K562 (cell line): ENCODE data around the gene RGS9. TPM values are rescaled to one million over a fixed set of nuclear protein-coding genes. Genes with fewer than 3 reads are reported as not detected.
A peak's percentile ranks its signal among the peaks of the same experiment; 100 is the strongest.

Source experiments
- ARID1B ChIP-seq: fragments of 450-650 bp; IDR thresholded peaks from 2 replicates; pipeline ENCODE4 v1.6.1; 2016; ENCODE audit warnings: antibody characterized with exemption, mild to moderate bottlenecking, inconsistent platforms
- CTBP1 ChIP-seq: fragments of 450-650 bp; IDR thresholded peaks from 2 replicates; pipeline ENCODE4 v1.6.1; 2016; ENCODE audit warnings: borderline replicate concordance
- EGR1 ChIP-seq: fragments of 450-650 bp; conservative IDR thresholded peaks from 2 replicates; pipeline ENCODE4 v1.6.1; 2017; ENCODE audit warnings: mild to moderate bottlenecking
- GATAD2B ChIP-seq: fragments of 450-650 bp; IDR thresholded peaks from 2 replicates; pipeline ENCODE4 v1.6.1; 2017; ENCODE audit warnings: mild to moderate bottlenecking, borderline replicate concordance
- HCFC1 ChIP-seq: IDR thresholded peaks from 2 replicates; pipeline ENCODE4 v1.6.1; 2012; ENCODE audit warnings: low read depth, low read length, improper control_type of control experiment
- HDAC1 ChIP-seq, 2 experiments: fragments of 450-650 bp; IDR thresholded peaks; 2 replicates each; pipeline ENCODE4 v1.6.1; 2016 to 2017; ENCODE audit warnings: inconsistent platforms in 1 of 2, mild to moderate bottlenecking in 1 of 2, moderate library complexity in 1 of 2
- MCM7 ChIP-seq, 2 experiments: fragments of 450-650 bp; IDR thresholded peaks; 2 replicates each; pipeline ENCODE4 v1.6.1; 2016 to 2018
- MYC ChIP-seq, 2 experiments: fragments of 250-450 bp in 1 of 2; sonication (Bioruptor Pico) in 1 of 2; IDR thresholded peaks; 2 replicates each; pipeline versions ENCODE4 v1.5.1 to v1.6.1; 2012 to 2021; ENCODE audit warnings: low read depth in 2 of 2, borderline replicate concordance in 1 of 2, improper control_type of control experiment in 1 of 2, low read length in 1 of 2, mild to moderate bottlenecking in 1 of 2, moderate library complexity in 1 of 2
- NFXL1 ChIP-seq: fragments of 450-650 bp; formaldehyde crosslinking; IDR thresholded peaks from 2 replicates; pipeline ENCODE4 v1.4.0; 2021; ENCODE audit warnings: mild to moderate bottlenecking
- NFYB ChIP-seq: IDR thresholded peaks from 2 replicates; pipeline ENCODE4 v1.6.1; 2011; ENCODE audit warnings: mild to moderate bottlenecking, moderate library complexity; ENCODE audit not compliant: insufficient read length; ENCODE audit errors: extremely low read depth
- RB1 ChIP-seq: fragments of 450-650 bp; IDR thresholded peaks from 2 replicates; pipeline ENCODE4 v1.6.1; 2017; ENCODE audit warnings: low read depth, mild to moderate bottlenecking
- RBM17 ChIP-seq: fragments of 200-400 bp; formaldehyde crosslinking; IDR thresholded peaks from 2 replicates; pipeline ENCODE4 v1.6.1; 2017; ENCODE audit warnings: low read depth, mild to moderate bottlenecking, low read length, borderline replicate concordance
- SRSF1 ChIP-seq: fragments of 200-400 bp; formaldehyde crosslinking; IDR thresholded peaks from 2 replicates; pipeline ENCODE4 v1.6.1; 2017; ENCODE audit warnings: mild to moderate bottlenecking, low read depth, low read length, moderate library complexity
- U2AF1 ChIP-seq: fragments of 200-400 bp; formaldehyde crosslinking; optimal IDR thresholded peaks from 2 replicates; pipeline ENCODE3; 2017; ENCODE audit warnings: mild to moderate bottlenecking, low read depth, low read length, moderate library complexity
- ZFX ChIP-seq: sonication (generic); formaldehyde crosslinking; IDR thresholded peaks from 2 replicates; pipeline ENCODE4 v1.8.0; 2022; ENCODE audit warnings: mild to moderate bottlenecking, missing genetic modification reagents, moderate library complexity
- ZNF316 ChIP-seq: fragments of 450-650 bp; IDR thresholded peaks from 2 replicates; pipeline ENCODE4 v1.6.1; 2016
- polyA plus RNA-seq, 8 experiments: library from polyadenylated mRNA; depleted of rRNA in 4 of 8; stranded (reverse) in 5 of 8; unstranded in 3 of 8; fragments of >200 nt; fragmentation: Nextera tagmentation in 2 of 8; fragmentation: Illumina TruSeq in 1 of 8; extraction: Ambion mirVana in 2 of 8; extraction: Trizol in 1 of 8; gene quantifications; 2 replicates each; pipeline versions ENCODE4 v1.2.1 to v1.2.3, GENCODE V29; 2011 to 2014; ENCODE audit warnings: inconsistent platforms in 1 of 8, missing spikeins in 1 of 8
- total RNA-seq, 7 experiments: library from RNA; depleted of rRNA in 6 of 7; stranded (reverse); fragments of >200 nt in 6 of 7; fragmentation: Illumina TruSeq in 2 of 7; extraction: Trizol in 2 of 7; gene quantifications; 2 replicates each; pipeline versions ENCODE4 v1.2.1 to v1.2.3, GENCODE V29; 2011 to 2021; ENCODE audit warnings: low replicate concordance in 1 of 7
- TF ChIP-seq, protein P1 (sequence below): sonication (generic); formaldehyde crosslinking; IDR thresholded peaks from 2 replicates; pipeline ENCODE4 v1.8.1; 2023; ENCODE audit warnings: missing genetic modification reagents, mild to moderate bottlenecking, borderline replicate concordance
- TF ChIP-seq, protein P2 (sequence below): fragments of 250-450 bp; sonication (Bioruptor Pico); IDR thresholded peaks from 2 replicates; pipeline ENCODE4 v1.5.0; 2021
- TF ChIP-seq, protein P3 (sequence below): fragments of 450-650 bp; IDR thresholded peaks from 2 replicates; pipeline ENCODE4 v1.6.1; 2016

The RGS9 gene
- total and polyA plus RNA-seq, 9 of the 15 experiments (the other 6 are each of a cell fraction or from before 2014, with no cell fraction given), result 0.18 to 1.4 (median 0.55) TPM

DNA sequence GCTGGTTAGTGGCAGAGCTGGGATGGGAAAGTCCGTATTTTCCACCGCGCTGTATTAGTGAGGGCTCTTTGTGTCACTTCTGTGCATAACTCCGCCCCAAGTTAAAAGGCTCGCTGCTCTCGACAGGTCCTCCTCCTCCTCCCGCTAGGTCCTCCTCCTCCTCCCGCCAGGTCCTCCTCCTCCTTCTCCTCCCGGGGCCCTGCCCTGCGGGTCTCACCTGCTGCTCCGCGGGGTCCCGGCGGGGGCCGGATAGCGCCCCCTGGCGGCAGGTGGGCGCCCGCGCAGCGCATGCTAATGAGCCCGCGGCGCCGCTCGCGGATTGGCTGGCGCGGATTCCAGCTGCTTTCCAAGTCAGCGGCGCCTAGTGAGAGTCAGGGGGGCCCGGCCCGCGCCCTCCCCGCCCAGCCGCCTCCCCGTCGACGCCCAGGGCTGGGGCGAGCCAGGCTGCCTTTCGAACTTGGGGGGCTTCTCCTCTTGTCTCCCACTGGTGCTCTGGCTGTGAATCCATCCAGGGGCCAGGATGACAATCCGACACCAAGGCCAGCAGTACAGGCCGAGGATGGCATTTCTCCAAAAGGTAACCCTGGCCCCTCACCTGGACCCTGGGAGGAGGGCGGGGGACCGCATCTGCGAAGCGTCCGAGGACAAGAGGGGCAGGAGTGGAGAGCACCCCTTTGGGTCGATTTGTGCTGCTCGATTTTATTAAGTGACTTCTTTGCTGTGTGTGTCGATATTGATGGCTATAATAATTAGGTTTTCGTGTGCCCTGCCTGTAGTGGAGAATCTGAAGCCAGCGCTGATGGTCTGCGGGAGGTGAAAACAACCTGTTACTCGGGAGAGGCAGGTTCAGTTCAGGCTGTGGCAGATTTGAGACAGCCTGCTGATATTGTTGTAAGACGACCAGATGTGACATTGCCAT, at the start of gene RGS9 (continued):
- TF ChIP-seq, protein P1, sequence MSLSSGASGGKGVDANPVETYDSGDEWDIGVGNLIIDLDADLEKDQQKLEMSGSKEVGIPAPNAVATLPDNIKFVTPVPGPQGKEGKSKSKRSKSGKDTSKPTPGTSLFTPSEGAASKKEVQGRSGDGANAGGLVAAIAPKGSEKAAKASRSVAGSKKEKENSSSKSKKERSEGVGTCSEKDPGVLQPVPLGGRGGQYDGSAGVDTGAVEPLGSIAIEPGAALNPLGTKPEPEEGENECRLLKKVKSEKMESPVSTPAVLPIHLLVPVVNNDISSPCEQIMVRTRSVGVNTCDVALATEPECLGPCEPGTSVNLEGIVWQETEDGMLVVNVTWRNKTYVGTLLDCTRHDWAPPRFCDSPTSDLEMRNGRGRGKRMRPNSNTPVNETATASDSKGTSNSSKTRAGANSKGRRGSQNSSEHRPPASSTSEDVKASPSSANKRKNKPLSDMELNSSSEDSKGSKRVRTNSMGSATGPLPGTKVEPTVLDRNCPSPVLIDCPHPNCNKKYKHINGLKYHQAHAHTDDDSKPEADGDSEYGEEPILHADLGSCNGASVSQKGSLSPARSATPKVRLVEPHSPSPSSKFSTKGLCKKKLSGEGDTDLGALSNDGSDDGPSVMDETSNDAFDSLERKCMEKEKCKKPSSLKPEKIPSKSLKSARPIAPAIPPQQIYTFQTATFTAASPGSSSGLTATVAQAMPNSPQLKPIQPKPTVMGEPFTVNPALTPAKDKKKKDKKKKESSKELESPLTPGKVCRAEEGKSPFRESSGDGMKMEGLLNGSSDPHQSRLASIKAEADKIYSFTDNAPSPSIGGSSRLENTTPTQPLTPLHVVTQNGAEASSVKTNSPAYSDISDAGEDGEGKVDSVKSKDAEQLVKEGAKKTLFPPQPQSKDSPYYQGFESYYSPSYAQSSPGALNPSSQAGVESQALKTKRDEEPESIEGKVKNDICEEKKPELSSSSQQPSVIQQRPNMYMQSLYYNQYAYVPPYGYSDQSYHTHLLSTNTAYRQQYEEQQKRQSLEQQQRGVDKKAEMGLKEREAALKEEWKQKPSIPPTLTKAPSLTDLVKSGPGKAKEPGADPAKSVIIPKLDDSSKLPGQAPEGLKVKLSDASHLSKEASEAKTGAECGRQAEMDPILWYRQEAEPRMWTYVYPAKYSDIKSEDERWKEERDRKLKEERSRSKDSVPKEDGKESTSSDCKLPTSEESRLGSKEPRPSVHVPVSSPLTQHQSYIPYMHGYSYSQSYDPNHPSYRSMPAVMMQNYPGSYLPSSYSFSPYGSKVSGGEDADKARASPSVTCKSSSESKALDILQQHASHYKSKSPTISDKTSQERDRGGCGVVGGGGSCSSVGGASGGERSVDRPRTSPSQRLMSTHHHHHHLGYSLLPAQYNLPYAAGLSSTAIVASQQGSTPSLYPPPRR, result no peak
- TF ChIP-seq HCFC1 (0 out of 2 replicates have a peak, but pooled peaks have one; percentile 19), U2AF1 (peak; percentile 79), ZFX (peak; percentile 46), MCM7 (IDR thresholded peaks at IDR 0.05) (no peak), SRSF1 (no peak), CTBP1 (peak; percentile 82), NFXL1 (no peak), GATAD2B (peak; percentile 56; the same call in 1 of the 2 replicates), RB1 (peak; percentile 89), HDAC1 (IDR thresholded peaks at IDR 0.05) (peak in 1 of 2 experiments; percentile 37; a peak in 1 of 4 replicates), RBM17 (no peak), NFYB (peak; percentile 65), ZNF316 (no peak), ARID1B (peak; percentile 32; the same call in 1 of the 2 replicates), EGR1 (peak; percentile 64), MYC (IDR thresholded peaks at IDR 0.05; ENCODE audit: low read depth, low read length) (peak; percentile 51; the same call in 1 of the 2 replicates), MYC (CRISPR knock-in tag; IDR thresholded peaks at IDR 0.05; ENCODE audit: borderline replicate concordance, low read depth) (no peak)
- TF ChIP-seq, protein P2, sequence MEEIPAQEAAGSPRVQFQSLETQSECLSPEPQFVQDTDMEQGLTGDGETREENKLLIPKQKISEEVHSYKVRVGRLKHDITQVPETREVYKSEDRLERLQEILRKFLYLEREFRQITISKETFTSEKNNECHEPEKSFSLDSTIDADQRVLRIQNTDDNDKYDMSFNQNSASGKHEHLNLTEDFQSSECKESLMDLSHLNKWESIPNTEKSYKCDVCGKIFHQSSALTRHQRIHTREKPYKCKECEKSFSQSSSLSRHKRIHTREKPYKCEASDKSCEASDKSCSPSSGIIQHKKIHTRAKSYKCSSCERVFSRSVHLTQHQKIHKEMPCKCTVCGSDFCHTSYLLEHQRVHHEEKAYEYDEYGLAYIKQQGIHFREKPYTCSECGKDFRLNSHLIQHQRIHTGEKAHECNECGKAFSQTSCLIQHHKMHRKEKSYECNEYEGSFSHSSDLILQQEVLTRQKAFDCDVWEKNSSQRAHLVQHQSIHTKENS (CRISPR knock-in tag), result no peak
- TF ChIP-seq, protein P3, sequence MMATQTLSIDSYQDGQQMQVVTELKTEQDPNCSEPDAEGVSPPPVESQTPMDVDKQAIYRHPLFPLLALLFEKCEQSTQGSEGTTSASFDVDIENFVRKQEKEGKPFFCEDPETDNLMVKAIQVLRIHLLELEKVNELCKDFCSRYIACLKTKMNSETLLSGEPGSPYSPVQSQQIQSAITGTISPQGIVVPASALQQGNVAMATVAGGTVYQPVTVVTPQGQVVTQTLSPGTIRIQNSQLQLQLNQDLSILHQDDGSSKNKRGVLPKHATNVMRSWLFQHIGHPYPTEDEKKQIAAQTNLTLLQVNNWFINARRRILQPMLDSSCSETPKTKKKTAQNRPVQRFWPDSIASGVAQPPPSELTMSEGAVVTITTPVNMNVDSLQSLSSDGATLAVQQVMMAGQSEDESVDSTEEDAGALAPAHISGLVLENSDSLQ, result peak; percentile 50
